Fibroblast of pulmonary artery (primary cell): ENCODE results near the gene PCDHGA8.

Source experiments
- DNase-seq: peaks from one replicate; pipeline ENCODE4 v3.0.0-alpha.2; 2010; ENCODE audit warnings: low read depth
- H3K4me3 ChIP-seq: replicated peaks from 2 replicates; pipeline ENCODE4 v1.5.1; 2011; ENCODE audit warnings: low read depth, mild to moderate bottlenecking, control low read depth, low read length, moderate library complexity
- CTCF ChIP-seq: IDR thresholded peaks from 2 replicates; pipeline ENCODE4 v1.5.1; 2011; ENCODE audit warnings: mild to moderate bottlenecking, control low read depth, low read length, inconsistent platforms; ENCODE audit errors: missing control alignments

Gene PCDHGA8

GRCh38 chr5:141419074-141419880, 26.8 kb downstream of the PCDHGA8 start:
- H3K4me3 ChIP-seq = no peak overlapping the region
- no peak for TF ChIP-seq CTCF
- no peak for DNase-seq

DNA sequence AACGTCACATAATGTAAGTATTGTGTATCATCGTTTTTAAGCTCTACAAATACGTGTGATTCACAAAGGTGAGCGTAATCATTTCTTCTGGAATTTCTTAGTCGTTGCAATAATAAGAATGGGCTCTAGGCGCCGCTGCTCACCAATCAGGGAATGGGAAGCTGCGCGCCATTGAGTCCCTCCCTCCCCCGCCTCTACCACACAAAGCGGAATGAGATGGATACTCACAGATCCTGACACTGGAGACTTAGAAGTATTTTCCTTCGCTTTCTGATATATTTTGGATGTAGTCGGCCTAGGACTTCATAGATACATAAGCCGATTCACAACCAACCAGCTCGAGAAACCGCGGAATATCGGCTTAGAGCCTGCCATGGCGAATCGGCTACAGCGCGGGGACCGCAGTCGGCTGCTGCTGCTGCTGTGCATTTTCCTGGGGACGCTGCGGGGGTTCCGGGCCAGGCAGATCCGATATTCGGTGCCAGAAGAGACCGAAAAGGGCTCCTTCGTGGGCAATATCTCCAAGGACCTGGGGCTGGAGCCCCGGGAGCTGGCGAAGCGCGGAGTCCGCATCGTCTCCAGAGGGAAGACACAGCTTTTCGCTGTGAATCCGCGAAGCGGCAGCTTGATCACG, 28.5 kb downstream of the PCDHGA8 start, which contains the start of gene PCDHGA11:
PCDHGA11 (plus strand) TSS at position 197 of the 634 bp plus-strand sequence; CDS start at position 374, 177 bp downstream.
- H3K4me3 ChIP-seq = peak within 1 kb of the TSS; percentile 55
- peak; percentile 64 for TF ChIP-seq CTCF
- peak; percentile 82 for DNase-seq

GRCh38 chr5:141421489-141421855, 29.0 kb downstream of the PCDHGA8 start:
- peak; percentile 34 for DNase-seq
- peak overlapping the region; percentile 55 for H3K4me3 ChIP-seq
- no peak for TF ChIP-seq CTCF

DNA sequence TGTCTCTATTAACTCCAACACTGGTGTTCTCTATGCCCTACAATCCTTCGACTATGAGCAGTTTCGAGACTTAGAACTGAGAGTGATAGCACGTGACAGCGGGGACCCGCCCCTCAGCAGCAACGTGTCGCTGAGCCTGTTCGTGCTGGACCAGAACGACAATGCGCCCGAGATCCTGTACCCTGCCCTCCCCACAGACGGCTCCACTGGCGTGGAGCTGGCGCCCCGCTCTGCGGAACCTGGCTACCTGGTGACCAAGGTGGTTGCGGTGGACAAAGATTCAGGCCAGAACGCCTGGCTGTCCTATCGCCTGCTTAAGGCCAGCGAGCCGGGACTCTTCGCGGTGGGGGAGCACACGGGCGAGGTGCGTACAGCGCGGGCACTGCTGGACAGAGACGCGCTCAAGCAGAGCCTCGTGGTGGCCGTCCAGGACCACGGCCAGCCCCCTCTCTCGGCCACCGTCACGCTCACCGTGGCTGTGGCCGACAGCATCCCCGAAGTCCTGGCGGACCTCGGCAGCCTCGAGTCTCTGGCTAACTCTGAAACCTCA, 30.4 kb downstream of the PCDHGA8 start:
- TF ChIP-seq CTCF = no peak
- H3K4me3 ChIP-seq = no peak overlapping the region

DNA sequence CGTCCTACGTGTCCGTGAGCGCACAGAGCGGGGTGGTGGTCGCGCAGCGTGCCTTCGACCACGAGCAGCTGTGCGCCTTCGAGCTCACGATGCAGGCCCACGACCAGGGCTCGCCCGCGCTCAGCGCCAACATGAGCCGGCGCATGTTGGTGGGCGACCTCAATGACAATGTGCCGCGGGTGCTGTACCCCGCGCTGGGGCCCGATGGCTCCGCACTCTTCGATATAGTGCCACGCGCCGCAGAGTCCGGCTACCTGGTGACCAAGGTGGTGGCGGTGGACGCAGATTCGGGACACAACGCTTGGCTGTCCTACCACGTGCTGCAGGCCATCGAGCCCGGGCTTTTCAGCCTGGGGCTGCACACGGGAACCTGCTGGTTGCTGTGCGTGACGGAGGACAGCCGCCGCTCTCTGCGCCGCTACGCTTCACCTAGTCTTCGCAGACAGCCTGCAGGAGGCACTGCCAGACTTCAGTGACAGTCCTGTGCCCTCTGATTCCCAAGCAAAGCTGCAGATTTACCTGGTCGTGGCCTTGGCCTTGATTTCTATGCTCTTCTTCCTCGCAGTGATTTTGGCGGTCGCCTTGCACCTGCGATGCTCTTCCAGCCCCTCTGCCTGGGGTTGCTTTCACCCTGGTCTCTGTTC, 35.5 kb downstream of the PCDHGA8 start:
- H3K4me3 ChIP-seq = no peak overlapping the region
- TF ChIP-seq CTCF = no peak
- DNase-seq = no peak

More for the DNA sequence above, 30.4 kb downstream of the PCDHGA8 start:
- no peak for DNase-seq

- DNase-seq = peak; percentile 98
- peak within 1 kb of the TSS; percentile 54 for H3K4me3 ChIP-seq
- peak; percentile 78 for TF ChIP-seq CTCF
Observed at GRCh38 chr5:141430332-141431113, 38.1 kb downstream of the PCDHGA8 start, which contains the start of gene PCDHGA12. Gene PCDHGA12, plus strand, starts transcription at chr5:141430507. Its CDS starts 253 bp downstream, at chr5:141430760.
